Suprapubic skin (tissue), 4 donors: ENCODE data around the gene MED13L.

Experiments used
- EP300 ChIP-seq: sonication (generic); formaldehyde crosslinking; IDR thresholded peaks from one replicate; pipeline ENCODE4 v1.6.1; 2017; ENCODE audit warnings: antibody characterized with exemption
- POLR2A ChIP-seq, 2 donors: fragments of 450-650 bp; IDR thresholded peaks; one replicate each; pipeline ENCODE4 v1.6.1; 2017; ENCODE audit warnings: antibody characterized with exemption in 2 of 2, mild to moderate bottlenecking in 2 of 2, moderate library complexity in 2 of 2
- POLR2AphosphoS5 ChIP-seq, 3 donors: sonication (generic); formaldehyde crosslinking; IDR thresholded peaks; one replicate each; pipeline ENCODE4 v1.6.1; 2017; ENCODE audit warnings: antibody characterized with exemption in 3 of 3
- TF ChIP-seq, protein P1 (sequence below), 2 donors: fragments of 200-600 bp in 1 of 2; fragments of 450-650 bp in 1 of 2; sonication (generic) in 1 of 2; IDR thresholded peaks; one replicate each; pipeline ENCODE4 v1.5.1; 2016 to 2019; ENCODE audit warnings: antibody characterized with exemption in 2 of 2, mild to moderate bottlenecking in 1 of 2, moderate library complexity in 1 of 2

DNA sequence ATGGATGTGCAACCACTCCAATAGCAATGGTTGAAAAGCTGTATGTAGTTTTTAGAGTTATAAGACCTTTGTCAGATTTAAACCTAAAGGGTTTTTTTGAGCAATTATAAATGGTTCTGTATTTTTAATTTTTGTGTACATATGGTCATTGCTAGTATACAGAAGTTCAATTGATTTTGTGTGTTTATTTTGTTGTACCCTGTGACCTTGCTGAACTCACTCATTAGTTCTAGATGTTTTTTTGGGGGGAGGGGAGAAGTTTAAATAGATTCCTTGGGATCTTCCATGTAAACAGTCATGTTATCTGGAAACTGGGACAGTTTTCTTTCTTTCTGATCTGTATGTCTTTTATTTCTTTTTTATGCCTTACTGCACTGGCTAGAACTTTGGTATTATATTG is 87.8 kb downstream of the MED13L start:
- TF ChIP-seq POLR2AphosphoS5 (IDR thresholded peaks at IDR 0.05), result no peak
- TF ChIP-seq, protein P1, sequence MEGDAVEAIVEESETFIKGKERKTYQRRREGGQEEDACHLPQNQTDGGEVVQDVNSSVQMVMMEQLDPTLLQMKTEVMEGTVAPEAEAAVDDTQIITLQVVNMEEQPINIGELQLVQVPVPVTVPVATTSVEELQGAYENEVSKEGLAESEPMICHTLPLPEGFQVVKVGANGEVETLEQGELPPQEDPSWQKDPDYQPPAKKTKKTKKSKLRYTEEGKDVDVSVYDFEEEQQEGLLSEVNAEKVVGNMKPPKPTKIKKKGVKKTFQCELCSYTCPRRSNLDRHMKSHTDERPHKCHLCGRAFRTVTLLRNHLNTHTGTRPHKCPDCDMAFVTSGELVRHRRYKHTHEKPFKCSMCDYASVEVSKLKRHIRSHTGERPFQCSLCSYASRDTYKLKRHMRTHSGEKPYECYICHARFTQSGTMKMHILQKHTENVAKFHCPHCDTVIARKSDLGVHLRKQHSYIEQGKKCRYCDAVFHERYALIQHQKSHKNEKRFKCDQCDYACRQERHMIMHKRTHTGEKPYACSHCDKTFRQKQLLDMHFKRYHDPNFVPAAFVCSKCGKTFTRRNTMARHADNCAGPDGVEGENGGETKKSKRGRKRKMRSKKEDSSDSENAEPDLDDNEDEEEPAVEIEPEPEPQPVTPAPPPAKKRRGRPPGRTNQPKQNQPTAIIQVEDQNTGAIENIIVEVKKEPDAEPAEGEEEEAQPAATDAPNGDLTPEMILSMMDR (IDR thresholded peaks at IDR 0.05), result no peak
- TF ChIP-seq EP300, result no peak
- TF ChIP-seq POLR2A (IDR thresholded peaks at IDR 0.05), result no peak
